OCI-LY1 (cell line): Measurements from ENCODE around the gene AREG.

Experiments used
- EZH2 ChIP-seq: fragments of 200-600 bp; sonication (generic), shearing (Covaris generic); IDR thresholded peaks from 2 replicates; pipeline ENCODE4 v1.8.0; 2017; ENCODE audit warnings: borderline replicate concordance, mixed run types, mild to moderate bottlenecking, antibody characterized with exemption, low read length, moderate library complexity, mixed read lengths
- TF ChIP-seq, protein P1 (sequence below): fragments of 200-600 bp; sonication (generic), shearing (Covaris generic); IDR thresholded peaks from 2 replicates; pipeline ENCODE4 v1.5.1; 2017; ENCODE audit warnings: mild to moderate bottlenecking, antibody characterized with exemption, low read length, moderate library complexity, mixed read lengths

DNA sequence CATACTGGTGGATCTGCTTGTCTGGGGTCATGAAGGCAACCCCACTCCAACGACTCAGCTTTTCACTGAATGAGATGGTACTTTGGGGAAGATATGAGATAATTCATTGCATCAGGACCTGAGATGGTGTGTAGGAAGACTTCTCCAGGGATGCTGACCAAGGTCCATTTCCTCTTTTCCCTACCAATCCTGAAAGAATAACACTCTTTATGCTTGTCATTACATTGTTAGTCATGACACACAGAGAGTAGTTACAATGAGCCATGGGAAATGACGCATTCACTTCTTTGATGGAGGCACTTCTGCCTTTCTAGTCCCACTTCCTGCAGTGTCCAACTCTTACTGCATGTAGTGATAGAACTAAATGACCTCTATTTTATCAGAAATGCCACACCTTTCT is 58.6 kb downstream of the AREG start:
- TF ChIP-seq, protein P1, sequence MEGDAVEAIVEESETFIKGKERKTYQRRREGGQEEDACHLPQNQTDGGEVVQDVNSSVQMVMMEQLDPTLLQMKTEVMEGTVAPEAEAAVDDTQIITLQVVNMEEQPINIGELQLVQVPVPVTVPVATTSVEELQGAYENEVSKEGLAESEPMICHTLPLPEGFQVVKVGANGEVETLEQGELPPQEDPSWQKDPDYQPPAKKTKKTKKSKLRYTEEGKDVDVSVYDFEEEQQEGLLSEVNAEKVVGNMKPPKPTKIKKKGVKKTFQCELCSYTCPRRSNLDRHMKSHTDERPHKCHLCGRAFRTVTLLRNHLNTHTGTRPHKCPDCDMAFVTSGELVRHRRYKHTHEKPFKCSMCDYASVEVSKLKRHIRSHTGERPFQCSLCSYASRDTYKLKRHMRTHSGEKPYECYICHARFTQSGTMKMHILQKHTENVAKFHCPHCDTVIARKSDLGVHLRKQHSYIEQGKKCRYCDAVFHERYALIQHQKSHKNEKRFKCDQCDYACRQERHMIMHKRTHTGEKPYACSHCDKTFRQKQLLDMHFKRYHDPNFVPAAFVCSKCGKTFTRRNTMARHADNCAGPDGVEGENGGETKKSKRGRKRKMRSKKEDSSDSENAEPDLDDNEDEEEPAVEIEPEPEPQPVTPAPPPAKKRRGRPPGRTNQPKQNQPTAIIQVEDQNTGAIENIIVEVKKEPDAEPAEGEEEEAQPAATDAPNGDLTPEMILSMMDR = no peak
- TF ChIP-seq EZH2 = no peak
